ENCODE measurements around the gene WWTR1. TPM values are rescaled to one million over a fixed set of nuclear protein-coding genes. Genes with fewer than 3 reads are reported as not detected.

Gene WWTR1
- total RNA-seq, 1 experiment from 2014 or later, result 24.4 TPM

- H4K20me1 ChIP-seq (ENCODE audit: control insufficient read depth, insufficient read depth, insufficient read length), result no peaks in the 10 kb centered on the region
- H3K23ac ChIP-seq (ENCODE audit: insufficient read length, low read depth, low read length), result no peak overlapping the region
- H2AK5ac ChIP-seq (ENCODE audit: insufficient read length, low read length), result no peak overlapping the region
- H3K14ac ChIP-seq (ENCODE audit: insufficient read depth, low read length), result no peak overlapping the region
- H3K9ac ChIP-seq (ENCODE audit: extremely low read depth, insufficient read length, low read length), result no peak overlapping the region
- H3K9me3 ChIP-seq (ENCODE audit: control insufficient read depth, low read depth, low read length), result no peaks in the 10 kb centered on the region
- H2BK120ac ChIP-seq (ENCODE audit: low read depth, low read length, poor library complexity, severe bottlenecking), result no peak overlapping the region
- no peak overlapping the region for H3K4me2 ChIP-seq (ENCODE audit: insufficient read depth, insufficient read length, low read length)
- WGBS (ENCODE audit: extremely low coverage, insufficient read length, low lambda C conversion rate), result no CpG with 5 or more reads among the region's 1 CpG
- Mint-ChIP-seq H3K27me3 (ENCODE audit: low read depth) (no peaks in the 10 kb centered on the region), H3K9me3 (no peaks in the 10 kb centered on the region), H3K27ac (no peak overlapping the region), H3K4me1 (peaks cover 19 to 29% of the 10 kb centered on the region in 2 experiments), H3K4me3 (no peak overlapping the region), H3K36me3 (ENCODE audit: insufficient read depth in 1 of 3, low read depth in 3 of 3) (peaks cover 22 to 61% (median 31%) of the 10 kb centered on the region in 3 experiments)
- H3K4me1 ChIP-seq (ENCODE audit: insufficient read depth, low read length), result no peaks in the 10 kb centered on the region
- H3K18ac ChIP-seq (ENCODE audit: insufficient read length, low read depth, low read length), result no peak overlapping the region
- no peak overlapping the region for H3K27ac ChIP-seq (ENCODE audit: insufficient read length, low read depth, low read length)
- peaks cover 5% of the 10 kb centered on the region for H3K79me1 ChIP-seq (ENCODE audit: insufficient read depth, low read depth, low read length, poor library complexity, severe bottlenecking)
- H2BK12ac ChIP-seq (ENCODE audit: insufficient read length, low read depth, low read length), result no peak overlapping the region
- no peak overlapping the region for H2BK20ac ChIP-seq (ENCODE audit: low read depth, low read length, poor library complexity, severe bottlenecking)
- no peak overlapping the region for H3K56ac ChIP-seq (ENCODE audit: insufficient read length, low read depth, low read length)
- no peaks in the 10 kb centered on the region for H3K23me2 ChIP-seq (ENCODE audit: insufficient read length, low read depth, low read length, poor library complexity, severe bottlenecking)
- no peaks in the 10 kb centered on the region for H3K27me3 ChIP-seq (ENCODE audit: insufficient read depth, low read length)
- no peak for TF ChIP-seq CTCF (conservative IDR thresholded peaks at IDR 0.05)
- no peak overlapping the region for H2AFZ ChIP-seq (ENCODE audit: low read length)
- peaks cover 3% of the 10 kb centered on the region; the same call in 1 of the 2 replicates for H3K79me2 ChIP-seq (ENCODE audit: insufficient read depth, low read length)
- H4K91ac ChIP-seq (ENCODE audit: insufficient read length, low read depth, low read length), result no peak overlapping the region
- no peak for DNase-seq
- H2BK5ac ChIP-seq (ENCODE audit: insufficient read length, low read length), result no peak overlapping the region
- no peak overlapping the region for H3K4ac ChIP-seq (ENCODE audit: low read depth, low read length)
- no peak overlapping the region for H4K8ac ChIP-seq (replicated peaks; ENCODE audit: insufficient read length, low read depth, low read length)
- H3T11ph ChIP-seq (ENCODE audit: low read length), result no peak overlapping the region
- no peak overlapping the region for H2BK15ac ChIP-seq (ENCODE audit: low read depth, low read length)
- H4K5ac ChIP-seq (ENCODE audit: insufficient read length, low read depth, low read length), result no peak overlapping the region
These were observed 7.0 kb downstream of the WWTR1 start for GRCh38 chr3:149650828-149651227.
